AG09309 (cell line): Measurements from ENCODE around the gene MEF2C.

ENCODE experiments used
- DNase-seq: peaks from one replicate; pipeline ENCODE4 v3.0.0-alpha.2; 2010; ENCODE audit warnings: low read depth
- H3K4me3 ChIP-seq: 2 replicates; pipeline ENCODE4 v1.5.1; 2011; ENCODE audit warnings: mild to moderate bottlenecking, low read depth, low read length, moderate library complexity; ENCODE audit not compliant: control insufficient read depth
- TF ChIP-seq, protein P1 (sequence below): IDR thresholded peaks from 2 replicates; pipeline ENCODE4 v1.5.1; 2011; ENCODE audit warnings: mild to moderate bottlenecking, low read depth, low read length, inconsistent platforms; ENCODE audit not compliant: insufficient read depth, control insufficient read depth; ENCODE audit errors: missing control alignments

MEF2C gene

DNA sequence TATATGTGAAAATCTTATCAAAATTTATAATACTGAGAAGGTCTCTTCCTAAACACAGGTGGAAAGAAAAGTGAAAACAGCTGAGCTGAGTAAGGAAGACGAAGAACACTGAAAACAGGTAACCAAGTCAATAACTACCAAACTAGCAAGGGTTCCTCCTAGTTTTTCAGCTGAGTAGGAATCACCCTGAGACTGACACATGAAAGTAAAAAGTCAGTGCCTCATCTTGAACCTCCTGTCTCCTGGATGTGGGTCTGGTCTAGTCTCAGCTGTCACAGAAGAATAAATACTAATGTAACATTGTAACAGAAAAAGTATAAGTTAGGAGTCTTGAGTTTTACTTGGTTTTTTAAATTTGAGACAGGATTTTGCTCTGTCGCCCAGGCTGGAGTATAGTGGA lies 121.0 kb downstream of the MEF2C start:
- H3K4me3 ChIP-seq, result no peak overlapping the region
- TF ChIP-seq, protein P1, sequence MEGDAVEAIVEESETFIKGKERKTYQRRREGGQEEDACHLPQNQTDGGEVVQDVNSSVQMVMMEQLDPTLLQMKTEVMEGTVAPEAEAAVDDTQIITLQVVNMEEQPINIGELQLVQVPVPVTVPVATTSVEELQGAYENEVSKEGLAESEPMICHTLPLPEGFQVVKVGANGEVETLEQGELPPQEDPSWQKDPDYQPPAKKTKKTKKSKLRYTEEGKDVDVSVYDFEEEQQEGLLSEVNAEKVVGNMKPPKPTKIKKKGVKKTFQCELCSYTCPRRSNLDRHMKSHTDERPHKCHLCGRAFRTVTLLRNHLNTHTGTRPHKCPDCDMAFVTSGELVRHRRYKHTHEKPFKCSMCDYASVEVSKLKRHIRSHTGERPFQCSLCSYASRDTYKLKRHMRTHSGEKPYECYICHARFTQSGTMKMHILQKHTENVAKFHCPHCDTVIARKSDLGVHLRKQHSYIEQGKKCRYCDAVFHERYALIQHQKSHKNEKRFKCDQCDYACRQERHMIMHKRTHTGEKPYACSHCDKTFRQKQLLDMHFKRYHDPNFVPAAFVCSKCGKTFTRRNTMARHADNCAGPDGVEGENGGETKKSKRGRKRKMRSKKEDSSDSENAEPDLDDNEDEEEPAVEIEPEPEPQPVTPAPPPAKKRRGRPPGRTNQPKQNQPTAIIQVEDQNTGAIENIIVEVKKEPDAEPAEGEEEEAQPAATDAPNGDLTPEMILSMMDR, result no peak
- DNase-seq, result no peak

DNA sequence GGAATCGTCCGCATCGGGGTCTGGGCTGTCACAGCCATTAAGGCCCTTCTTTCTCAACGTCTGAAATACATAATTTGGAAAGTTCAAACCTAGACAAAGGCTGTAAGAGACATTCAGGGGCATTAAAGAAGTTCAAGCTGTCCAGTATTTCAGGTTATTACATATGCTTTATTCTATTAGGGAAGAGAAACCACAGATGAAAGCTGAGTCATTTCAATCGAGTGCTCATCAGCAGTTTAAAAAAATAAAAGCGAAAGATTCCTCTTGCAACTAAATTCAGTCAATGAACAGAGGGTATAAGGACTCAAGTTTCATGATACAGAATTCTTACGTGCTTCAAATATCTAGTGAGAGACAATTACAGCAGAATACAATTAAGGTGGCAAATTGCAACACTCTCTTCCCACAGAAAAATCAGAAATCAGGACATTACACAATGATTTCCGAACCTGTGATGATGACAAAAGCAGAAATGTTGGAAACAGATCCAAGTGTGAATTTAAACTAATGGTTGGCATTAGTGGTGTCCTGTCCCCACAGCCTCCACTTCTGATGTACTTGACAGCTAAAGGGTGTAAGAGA lies 121.6 kb downstream of the MEF2C start:
- no peak for DNase-seq
- TF ChIP-seq, protein P1, result no peak
- no peak overlapping the region for H3K4me3 ChIP-seq

DNA sequence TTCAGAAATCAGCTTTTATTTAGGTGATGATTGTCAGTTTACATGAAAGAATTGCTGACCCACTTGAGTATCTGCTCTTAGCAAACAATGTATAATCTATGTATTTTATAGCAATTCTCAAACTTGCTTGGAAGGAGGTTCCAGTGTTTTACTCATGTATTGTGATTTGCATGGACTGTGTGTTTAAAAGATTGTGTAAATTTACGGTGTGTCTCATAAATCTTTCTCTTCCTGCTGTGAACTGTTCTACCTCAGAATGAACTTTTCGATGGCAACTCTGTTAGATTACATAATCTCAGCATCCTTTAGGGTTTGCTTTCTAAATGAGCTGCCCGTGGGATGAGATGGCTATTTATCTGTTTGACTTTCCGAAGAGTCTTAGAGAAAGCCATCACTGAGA lies 122.5 kb downstream of the MEF2C start:
- no peak for DNase-seq
- TF ChIP-seq, protein P1, result no peak
- H3K4me3 ChIP-seq, result no peak overlapping the region

DNA sequence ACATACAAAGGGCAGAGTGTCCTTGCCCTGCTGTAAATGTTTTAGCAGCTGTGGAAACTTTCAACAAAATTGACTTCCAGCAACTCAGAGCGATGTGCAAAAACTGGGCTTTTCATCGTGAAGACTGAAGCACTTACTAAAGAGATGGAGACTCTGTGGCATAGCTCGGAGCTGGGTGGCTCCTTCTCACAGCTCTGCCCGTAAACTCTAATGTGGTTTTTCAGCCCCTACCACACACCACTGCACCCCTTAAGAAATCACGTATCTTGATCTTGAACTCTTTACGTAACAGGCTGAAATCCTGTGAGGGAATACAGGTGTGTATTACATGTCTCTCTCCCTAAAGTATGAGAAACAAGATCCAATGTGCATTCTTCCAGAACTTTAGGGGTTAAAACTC lies 124.4 kb downstream of the MEF2C start:
- H3K4me3 ChIP-seq, result no peak overlapping the region
- TF ChIP-seq, protein P1, result no peak
- no peak for DNase-seq

DNA sequence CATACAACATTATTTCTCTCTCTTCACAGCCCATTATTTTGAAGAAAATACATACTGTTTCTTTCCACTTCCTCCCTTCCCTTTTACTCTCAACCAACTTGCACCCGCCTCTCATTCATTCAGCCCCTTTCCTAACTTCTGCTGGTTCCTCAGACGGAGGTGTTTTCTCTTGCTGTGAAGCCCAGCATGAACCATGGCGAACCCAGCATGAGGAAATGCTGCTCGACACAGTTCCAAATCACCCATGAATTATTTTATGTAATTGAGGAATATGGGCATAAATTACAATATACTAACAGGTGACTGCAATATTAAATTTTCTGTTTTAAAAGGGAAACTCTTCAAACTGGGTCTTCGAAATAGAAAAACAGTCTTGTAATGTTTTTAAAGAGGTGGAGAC lies 124.8 kb downstream of the MEF2C start:
- TF ChIP-seq, protein P1, result no peak
- no peak overlapping the region for H3K4me3 ChIP-seq
- DNase-seq, result no peak

DNA sequence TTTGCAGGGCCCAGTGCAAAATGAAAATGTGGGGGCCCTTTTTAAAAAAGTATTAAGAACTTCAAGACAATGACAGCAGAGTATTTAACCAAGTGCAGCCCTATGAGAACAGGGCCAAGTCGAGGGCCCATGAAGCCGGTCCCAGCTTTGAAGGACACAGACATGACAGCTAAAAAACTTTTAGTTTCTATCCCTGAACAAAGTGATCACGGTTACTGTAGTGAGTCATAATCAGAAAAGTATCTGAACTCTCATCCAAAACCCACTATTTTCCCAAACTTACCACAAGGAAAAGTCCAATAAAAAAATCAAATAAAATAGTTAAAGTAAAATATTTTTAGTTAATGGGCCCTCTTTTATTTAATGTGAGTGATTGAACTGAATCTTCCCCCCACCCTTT lies 126.0 kb downstream of the MEF2C start:
- no peak overlapping the region for H3K4me3 ChIP-seq
- DNase-seq, result no peak
- TF ChIP-seq, protein P1, result no peak

DNA sequence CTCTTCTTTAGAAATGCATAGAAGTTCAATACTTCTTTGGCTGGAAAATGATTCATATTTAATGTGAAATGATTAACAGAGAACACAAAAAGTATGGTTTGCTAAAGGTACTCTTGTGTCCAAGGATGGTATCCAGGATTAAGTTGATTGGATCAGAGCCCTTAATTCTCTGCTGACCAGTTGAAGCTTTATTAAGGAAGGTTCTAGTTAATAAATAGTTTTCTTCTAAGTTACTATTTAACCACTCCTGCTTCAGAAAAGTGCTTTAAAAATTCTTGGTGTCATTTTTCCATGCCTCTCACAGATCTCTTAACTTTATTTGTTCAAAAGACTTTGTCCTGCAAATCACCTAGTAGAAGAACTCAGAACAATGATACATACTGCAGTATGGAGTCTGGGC lies 134.3 kb downstream of the MEF2C start:
- H3K4me3 ChIP-seq, result no peak overlapping the region
- TF ChIP-seq, protein P1, result no peak
- no peak for DNase-seq
